COLO829 (cell line): ENCODE data around the gene OR52W1.
"Not testable (repeated sequence)": the region's sequence is repeated elsewhere in the genome, so short reads cannot be mapped to it uniquely, and the experiment has no call there.

Source experiments
- DNase-seq: peaks from one replicate; pipeline ENCODE4 v3.0.0; 2012; ENCODE audit warnings: low spot score

OR52W1 gene

GRCh38 chr11:6217722-6218121 is 18.7 kb downstream of the OR52W1 start:
- no peak for DNase-seq

DNA sequence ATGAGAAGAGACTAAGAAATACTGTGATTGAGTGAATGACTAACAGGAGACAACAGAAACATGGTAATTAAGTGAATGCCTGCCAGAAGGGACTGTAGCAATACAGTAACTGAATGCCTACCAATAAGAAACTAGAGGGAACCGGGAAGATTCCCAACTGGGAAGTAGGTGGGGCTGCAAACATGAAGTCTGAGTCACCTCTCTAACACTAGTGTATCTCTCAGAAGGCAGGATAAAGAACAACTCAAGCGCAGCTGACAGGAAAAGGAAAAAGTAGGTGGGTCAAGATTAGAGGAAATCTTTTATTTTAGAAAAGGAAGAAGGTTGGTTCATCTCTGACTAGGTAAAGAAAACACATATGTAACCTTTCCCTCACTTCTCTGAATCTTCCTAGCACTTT is 20.3 kb downstream of the OR52W1 start:
- DNase-seq: peak; percentile 83

DNA sequence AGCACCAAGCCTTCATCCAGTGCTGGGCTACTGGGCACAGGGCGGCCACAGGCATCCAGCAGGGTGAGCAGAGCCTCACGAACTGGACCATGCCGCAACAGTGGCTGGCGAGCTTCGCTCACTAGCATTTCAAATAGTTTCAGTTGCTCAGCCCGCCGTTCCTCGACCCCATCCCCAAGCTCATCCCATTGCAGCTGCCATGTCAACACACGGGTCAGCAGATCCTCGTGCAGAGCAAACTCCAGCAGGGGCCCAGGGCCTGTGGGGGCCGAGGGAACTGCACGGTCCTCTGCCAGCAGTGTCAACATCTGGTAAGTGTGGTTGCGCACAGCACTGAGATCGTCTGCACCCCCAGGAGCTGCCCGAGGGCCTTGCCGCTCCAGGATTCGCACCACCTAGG is 24.8 kb downstream of the OR52W1 start:
- no peak for DNase-seq

GRCh38 chr11:6224421-6224820 is 25.4 kb downstream of the OR52W1 start:
- DNase-seq: no peak

- DNase-seq: no peak
Observed at GRCh38 chr11:6225024-6225423, 26.0 kb downstream of the OR52W1 start.

GRCh38 chr11:6225896-6226295 is 26.9 kb downstream of the OR52W1 start:
- DNase-seq: no peak

- DNase-seq: no peak
Observed at GRCh38 chr11:6228520-6228919, 29.5 kb downstream of the OR52W1 start.

- DNase-seq: no peak
Observed at GRCh38 chr11:6229911-6230310, 30.9 kb downstream of the OR52W1 start.

DNA sequence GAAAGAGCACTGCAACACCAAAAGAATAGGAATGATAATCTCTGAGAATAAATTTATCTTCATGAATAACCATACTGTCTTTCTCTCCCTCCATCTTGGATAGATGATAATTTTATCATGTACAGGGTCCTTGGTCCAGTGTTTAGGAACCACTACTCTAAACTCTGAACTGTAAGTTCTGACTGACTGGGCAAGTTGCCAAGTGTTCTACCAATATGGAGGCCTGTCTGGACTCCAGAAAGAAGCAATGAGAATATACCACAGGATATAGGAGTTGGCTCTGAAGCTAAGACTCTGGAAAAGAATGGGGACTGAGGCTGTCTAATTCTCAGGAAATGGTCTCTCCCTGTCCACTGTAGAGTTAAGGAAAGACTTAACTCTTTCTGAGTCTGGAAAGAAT is 33.9 kb downstream of the OR52W1 start:
- DNase-seq: no peak

DNA sequence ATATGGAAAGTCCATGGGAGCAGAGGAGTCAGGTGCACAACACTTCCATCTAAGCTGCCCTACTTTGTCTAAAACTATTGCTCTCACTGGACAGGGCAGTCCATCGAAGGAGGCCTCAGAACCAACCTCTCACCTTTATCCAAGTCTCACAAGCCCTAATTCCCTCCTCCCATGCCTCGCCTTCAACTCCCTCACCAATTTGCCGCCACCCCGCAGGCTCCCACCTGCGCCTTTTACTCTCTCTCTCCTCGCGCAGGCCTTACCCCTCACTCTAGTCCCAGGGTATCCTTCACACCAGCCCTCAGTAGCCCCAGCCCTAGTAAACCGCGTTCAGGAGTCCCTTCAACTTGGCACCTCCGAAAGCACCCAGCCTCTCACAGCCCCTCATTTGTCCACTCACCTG is 35.0 kb downstream of the OR52W1 start:
- DNase-seq: no peak

GRCh38 chr11:6234387-6235107 is 35.5 kb downstream of the OR52W1 start, which contains the start of gene FHIP1B:
Gene FHIP1B (minus strand): TSS chr11:6234636. CDS start chr11:6224516, 10,120 bp downstream.
- peak; percentile 96 for DNase-seq

- no peak for DNase-seq
Observed at GRCh38 chr11:6237266-6237665, 38.2 kb downstream of the OR52W1 start.

DNA sequence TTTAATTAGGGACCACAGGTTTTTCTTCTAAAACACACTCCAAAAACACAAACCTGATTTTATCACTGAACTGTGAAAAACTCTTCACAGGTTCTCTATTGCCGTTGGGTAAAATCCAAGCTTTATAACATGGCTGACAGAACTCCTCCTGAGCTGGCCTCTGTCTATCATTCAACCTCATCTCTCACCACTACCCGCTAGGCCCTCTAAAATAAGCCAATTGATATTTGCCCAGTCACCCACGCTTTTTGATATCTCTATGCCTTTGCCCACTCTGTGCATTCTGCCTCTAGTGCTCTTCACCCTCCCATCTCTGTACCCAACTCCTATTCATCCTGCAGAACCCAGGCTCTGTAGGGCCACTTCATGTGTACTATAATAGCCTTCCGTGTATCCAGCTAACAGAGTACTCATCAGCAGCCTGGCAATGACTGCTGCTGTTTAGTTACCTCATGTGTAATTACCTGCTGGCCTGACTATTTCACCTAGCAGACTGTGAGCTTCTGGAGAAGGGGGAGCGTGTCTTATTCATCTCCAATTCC is 38.8 kb downstream of the OR52W1 start:
- no peak for DNase-seq

DNA sequence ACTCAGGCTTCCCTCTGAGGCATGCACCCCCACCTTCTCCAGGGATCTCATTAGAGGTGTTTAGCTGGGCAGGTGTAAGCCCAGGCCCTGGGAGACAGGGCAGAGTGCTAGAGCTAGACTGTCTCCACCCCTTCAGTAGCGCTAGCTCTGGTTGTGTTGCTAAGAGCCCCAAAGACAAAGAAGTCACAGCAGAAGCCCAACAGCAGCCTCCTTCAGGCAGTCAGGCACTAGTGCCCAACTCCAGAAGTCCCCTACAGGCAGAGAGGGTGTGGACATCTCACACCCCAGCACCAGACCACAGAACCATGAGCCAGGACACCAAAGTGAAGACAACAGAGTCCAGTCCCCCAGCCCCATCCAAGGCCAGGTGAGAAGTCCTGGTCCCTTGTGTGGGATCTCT is 39.9 kb downstream of the OR52W1 start, which contains the start of gene CNGA4:
Gene CNGA4 (plus strand): TSS at position 188 of the 400 bp plus-strand sequence. CDS start 118 bp downstream, at position 306.
- no peak for DNase-seq

DNA sequence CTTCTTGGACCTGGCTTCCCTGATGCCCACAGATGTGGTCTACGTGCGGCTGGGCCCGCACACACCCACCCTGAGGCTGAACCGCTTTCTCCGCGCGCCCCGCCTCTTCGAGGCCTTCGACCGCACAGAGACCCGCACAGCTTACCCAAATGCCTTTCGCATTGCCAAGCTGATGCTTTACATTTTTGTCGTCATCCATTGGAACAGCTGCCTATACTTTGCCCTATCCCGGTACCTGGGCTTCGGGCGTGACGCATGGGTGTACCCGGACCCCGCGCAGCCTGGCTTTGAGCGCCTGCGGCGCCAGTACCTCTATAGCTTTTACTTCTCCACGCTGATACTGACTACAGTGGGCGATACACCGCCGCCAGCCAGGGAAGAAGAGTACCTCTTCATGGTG is 41.1 kb downstream of the OR52W1 start:
- DNase-seq: no peak

DNA sequence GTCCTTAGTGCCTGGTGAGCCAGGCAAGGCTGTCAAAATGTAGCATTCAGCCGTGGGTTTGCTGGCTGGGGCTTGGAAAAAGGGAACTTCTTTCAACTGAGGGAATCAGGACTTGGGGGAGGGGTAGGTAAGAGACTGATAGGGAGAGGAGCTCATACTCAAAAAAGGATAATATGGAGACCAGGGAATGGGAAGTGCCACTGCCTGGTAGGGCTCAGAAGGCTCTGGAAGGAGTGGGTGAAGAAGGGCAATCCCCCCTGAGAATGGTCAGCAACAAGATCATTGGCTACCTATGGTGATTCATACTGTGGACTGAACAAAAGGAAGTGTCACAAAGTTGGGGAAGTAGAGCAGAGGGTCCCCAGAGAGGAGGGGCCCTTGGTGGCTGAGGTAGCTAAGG is 41.8 kb downstream of the OR52W1 start:
- no peak for DNase-seq

DNA sequence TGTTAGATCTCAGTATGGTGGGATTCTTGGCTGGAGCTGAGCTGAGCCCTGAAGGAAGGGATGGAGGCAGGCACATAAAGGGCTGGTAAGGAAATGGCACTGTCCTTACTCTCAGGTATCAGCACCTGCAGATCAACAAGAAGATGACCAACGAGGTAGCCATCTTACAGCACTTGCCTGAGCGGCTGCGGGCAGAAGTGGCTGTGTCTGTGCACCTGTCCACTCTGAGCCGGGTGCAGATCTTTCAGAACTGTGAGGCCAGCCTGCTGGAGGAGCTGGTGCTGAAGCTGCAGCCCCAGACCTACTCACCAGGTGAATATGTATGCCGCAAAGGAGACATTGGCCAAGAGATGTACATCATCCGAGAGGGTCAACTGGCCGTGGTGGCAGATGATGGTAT is 42.3 kb downstream of the OR52W1 start:
- DNase-seq: no peak

DNA sequence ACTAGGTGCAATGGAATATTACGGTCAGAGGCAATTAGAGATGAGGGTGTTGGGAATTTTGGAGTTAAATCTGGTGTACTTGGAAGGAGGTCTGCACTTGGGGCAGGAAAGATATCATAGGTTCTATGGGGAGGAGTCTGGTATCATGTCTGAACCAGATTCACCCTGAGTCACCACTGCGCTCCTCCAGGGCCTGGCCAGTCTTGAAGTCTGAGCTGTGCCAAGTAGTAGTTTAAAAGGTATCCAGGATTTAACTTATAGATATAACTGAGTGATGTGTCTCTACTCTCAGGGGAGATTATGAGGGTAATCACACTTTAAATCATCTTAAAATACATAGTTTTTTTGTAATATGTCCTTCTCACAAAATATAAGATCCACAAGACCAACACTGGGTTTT is 46.5 kb downstream of the OR52W1 start:
- DNase-seq: no peak

DNA sequence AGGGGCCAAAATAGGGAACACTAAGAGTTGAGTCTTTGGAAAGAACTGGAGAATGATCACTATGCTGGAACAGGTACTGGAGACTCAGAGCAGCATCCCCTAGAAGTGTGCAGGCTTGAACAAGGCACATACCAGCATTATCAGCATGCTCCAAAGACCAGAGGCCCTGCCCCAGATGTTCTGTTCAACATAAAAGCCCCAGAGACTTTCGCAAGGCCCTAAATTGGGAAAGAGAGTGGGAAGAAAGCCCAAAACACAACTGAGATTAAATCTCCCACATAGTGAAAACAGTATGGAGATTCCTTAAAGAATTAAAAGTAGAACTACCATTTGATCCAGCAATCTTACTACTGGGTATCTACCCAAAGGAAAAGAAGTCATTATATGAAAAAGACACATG is 49.2 kb downstream of the OR52W1 start:
- no peak for DNase-seq

- DNase-seq: not testable (repeated sequence)
Observed at GRCh38 chr11:6248897-6249296, 49.9 kb downstream of the OR52W1 start.
